Stomach (tissue), 4 donors: ENCODE results near the gene TTLL8.

Experiments
- CTCF ChIP-seq, 7 experiments: fragments of 450-650 bp in 4 of 7; fragments of 200-600 bp in 3 of 7; sonication (generic) in 3 of 7; IDR thresholded peaks; one replicate each; pipeline ENCODE4 v1.5.1; 2016 to 2019; ENCODE audit warnings: antibody characterized with exemption in 7 of 7, control low read depth in 2 of 7, mild to moderate bottlenecking in 1 of 7
- POLR2A ChIP-seq, 4 donors: fragments of 450-650 bp; IDR thresholded peaks; one replicate each; pipeline ENCODE4 v1.6.1; 2016; ENCODE audit warnings: antibody characterized with exemption in 4 of 4, control low read depth in 2 of 4, mild to moderate bottlenecking in 1 of 4, moderate library complexity in 1 of 4

DNA sequence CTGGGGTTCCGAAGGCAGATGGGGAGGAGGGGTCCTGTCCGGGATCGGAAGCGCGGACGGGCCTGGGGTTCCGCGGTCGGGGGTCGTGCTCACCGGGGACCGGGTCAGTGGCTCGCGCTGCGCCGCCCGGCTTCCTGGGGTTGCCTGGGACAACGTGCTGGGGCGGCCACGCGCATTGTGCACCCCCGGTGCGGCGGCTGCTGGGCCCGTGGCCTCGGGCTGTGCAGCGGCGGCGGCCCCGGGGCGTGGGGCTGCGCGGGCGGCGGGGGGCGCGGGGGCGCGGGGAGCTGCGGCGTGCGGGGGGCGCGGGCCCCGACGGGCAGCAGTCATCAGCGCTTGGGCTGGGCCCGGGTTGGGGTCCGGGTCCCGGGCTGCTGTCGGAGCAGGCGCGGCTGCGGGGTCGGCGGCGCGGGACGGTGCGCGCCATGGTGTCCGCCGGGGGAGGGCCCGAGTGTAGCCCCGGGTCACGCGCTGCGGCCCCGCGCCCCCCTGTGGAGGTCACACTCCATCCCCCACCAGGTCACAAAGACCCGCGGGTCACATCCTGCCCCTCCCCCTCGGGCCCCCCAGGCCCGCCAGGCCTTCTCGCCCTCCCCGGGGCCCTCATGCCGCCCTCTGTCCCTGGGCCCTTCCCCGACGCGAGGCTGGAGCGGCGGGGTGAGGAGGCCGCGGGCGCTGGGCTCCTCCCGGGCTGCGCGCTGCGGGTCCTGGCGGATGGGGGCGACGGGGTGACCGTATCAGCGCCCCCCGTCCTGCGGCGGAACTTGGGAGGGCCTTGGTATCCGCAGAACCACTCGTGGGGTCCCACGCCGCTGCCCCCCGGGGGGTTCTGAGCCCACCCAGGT, at the start of gene TTLL8:
- TF ChIP-seq POLR2A (IDR thresholded peaks at IDR 0.05) (no peak), CTCF (IDR thresholded peaks at IDR 0.05) (no peak)
